GM20431 (cell line): ENCODE results near the gene PLOD2.

Experiments
- in situ Hi-C: fragments of 300-500 bp; cut with MseI, MboI; formaldehyde crosslinking; loops from one replicate; pipeline ENCODE4 v1.15.0; 2020; ENCODE audit warnings: low sequenced_read_pairs; ENCODE audit not compliant: unreplicated experiment

Gene PLOD2

DNA sequence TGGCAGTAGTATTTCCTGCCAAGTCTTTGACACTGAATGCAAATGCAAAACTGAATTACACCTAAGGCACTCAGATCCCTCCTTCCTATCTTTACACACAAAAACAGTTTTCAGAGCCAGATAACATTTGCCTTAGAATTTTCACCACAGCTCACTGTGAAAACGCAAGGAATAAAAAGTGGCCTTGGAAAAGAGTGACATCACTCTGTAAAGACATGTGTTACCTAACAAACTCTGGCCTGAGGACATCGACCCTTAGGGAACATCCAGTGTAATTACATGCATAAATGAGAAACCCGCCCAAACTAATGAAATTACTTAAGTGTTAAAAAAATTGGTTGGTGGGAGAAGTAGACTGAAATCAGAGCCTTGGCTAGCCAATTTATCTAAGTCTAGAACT lies 88.9 kb downstream of the PLOD2 start:
- in situ Hi-C loops = loop anchor here (25.0 kb wide), 1 partner anchor 90 kb away; the partner anchor contains the start of gene PLOD2

DNA sequence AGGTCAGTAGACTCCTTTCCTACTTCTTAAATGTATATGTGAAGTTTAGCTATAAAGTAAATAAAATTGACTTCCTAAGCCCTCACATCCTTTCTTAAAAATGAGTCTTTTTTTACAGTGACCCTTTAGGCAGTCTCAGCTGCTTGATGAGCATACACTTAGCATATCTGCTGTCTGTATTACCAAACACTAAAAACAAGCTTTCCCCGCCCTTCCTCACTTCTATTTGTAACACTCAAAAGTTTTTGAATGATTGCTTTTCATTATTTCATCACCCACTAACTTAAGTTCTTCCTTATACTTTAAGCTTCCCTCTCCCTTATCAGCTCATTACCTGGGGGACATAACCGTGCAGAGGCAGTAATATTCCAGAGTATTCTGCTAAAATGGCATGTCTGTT lies 89.4 kb downstream of the PLOD2 start:
- in situ Hi-C loops = loop anchor here (25.0 kb wide), 1 partner anchor 91 kb away; the partner anchor contains the start of gene PLOD2

DNA sequence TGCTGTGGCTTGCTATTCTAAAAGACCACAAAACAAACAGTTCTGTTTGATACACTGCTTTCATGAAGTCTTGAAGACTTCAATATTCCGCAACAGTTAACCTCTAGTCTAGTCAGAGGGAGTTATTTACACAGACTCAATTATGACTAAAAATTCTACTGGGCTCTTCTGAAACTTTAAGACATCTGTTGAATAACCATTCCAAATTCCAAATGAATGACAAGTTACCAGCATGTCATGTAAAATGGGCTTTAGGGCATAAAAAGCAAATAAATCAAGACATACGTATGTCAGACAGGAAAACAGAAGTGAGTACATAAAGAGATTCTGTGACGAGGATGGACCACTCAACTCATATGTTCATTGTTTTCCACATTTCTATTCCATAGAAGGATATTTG lies 93.9 kb downstream of the PLOD2 start:
- in situ Hi-C loops = loop anchor here (25.0 kb wide), 1 partner anchor 95 kb away; the partner anchor contains the start of gene PLOD2

DNA sequence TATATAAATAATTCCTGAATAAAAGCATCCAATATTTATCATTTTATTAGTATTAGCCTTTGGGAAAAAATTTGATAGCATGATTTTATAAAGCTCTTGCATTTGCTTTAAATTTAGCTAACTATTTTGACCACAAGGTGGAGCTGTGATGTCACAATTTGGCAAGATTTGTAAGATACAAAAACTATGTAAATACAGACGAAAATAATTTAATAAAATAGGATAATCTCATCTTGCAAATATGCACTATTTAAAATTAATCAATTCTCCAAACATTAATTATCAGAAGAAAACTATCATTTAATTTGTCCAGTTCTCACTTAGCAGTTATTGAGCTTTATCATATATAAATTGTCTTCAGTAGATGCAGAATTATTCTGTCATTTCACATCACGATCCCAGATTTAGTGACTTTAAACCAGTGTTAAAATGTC lies 95.4 kb downstream of the PLOD2 start:
- in situ Hi-C loops = loop anchor here (25.0 kb wide), 1 partner anchor 97 kb away; the partner anchor contains the start of gene PLOD2

DNA sequence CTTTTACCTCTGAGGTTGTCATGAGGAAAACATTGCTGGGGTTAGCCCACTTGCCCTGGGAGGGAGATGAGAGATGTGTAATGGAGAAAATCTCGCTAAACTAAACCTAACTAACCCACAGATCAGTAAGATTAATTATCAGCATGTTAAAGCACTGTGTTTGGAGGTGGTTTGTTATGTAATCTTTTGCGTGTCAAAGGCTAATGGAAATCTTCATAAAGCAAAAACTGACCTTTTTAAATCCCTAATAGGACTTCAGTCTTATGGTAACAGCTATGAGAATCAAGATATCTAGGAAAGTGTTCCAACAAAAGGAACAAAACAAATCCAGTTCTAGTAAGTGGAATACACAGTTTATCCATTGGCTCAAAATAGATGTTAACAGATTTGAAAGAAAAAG lies 102.7 kb downstream of the PLOD2 start:
- in situ Hi-C loops = loop anchor here (25.0 kb wide), 1 partner anchor 104 kb away; the partner anchor contains the start of gene PLOD2

DNA sequence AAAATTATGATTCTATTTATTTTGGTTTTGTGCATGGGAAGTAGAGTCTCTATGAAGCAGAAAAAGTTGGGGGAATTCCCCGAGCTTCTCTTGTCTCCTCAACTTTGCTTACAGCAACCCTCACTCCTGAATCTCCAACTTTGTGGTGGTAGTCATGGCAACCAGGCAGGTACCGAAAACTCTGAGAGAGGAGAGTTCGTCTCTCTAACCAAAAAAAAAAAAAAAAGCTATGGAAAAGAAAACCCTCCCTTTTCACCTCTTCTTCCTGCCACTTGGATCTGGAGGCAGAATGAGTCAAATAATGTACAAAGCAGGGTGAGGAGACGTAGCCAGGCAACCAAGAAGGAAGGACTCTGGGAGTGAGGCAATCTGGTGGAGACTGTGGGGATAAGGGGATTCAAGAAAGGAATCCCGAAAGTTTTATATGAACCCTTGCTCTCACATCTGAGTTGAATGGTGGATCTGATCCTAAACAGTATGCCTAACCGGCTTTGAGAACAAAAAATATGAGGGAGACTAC lies 108.1 kb downstream of the PLOD2 start:
- in situ Hi-C loops = loop anchor here (25.0 kb wide), 1 partner anchor 109 kb away; the partner anchor contains the start of gene PLOD2

DNA sequence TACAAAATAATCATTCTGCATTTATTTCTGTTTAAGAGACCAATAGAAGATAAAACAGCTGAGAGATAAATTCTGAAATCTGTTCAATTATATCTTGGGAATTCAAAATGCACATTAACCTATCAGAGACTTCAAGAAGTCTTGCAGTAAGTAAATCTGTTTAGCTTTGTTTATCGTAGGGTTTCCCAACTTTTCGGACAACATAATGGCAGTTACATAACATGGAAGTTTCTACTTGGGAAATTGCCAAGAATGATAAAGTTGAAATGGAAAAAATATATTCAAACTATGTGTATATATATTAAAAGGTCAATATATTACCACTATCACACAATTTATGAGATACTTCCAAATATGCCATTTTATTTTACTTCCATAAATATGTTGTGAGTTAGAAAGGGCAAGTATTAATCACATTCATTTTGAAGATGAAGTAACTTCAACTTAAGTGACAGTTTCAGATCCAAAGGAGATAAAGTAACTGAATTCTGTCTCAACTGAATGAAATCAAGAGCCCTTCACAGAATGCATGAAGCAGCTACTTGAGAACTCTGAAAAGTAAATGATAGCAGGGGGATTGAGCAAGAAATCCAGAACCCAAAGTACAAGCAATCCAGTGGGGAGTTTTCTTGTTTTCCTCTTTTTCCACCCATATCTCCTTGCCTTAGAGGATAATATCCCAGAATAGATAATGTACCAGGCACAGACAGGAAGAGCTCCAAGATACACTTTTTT lies 108.8 kb downstream of the PLOD2 start:
- in situ Hi-C loops = loop anchor here (25.0 kb wide), 1 partner anchor 110 kb away; the partner anchor contains the start of gene PLOD2

DNA sequence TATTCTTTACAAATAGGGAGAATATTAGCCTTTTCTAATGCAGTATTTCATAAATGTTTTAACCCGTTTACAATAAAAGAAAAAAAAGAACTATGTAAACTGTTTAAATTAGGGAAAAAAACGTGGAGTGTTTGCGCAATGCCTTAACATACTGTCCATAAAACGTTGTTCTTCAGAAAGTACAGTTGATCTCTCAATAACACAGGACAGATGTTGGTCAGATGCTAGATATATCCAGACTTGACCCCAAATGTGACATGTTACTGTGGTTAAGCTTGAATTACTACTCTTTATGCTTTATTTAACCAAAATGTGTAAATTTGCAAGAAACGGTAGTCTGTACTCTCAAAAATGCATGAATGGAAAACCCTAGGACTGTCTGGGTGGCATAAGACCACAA lies 110.3 kb downstream of the PLOD2 start:
- in situ Hi-C loops = loop anchor here (25.0 kb wide), 1 partner anchor 112 kb away; the partner anchor contains the start of gene PLOD2

DNA sequence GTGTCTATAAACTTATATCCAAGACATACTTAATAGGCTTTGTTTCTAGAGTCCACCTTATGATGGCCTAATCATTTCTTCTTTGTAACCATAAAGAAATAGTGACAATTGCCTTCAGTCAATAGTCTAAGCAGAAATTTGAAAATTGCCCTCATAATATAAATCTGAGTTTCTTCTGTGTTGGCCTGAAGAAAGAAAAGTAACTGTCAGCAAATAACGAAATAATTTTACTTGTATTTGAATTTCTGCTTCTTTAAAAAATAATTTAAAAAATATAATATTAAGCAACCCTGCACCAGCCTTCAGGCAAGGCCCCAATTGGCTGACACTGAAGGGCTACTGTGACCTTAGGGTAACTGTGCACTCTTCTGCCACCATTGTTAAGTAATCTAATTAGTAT lies 113.5 kb downstream of the PLOD2 start:
- in situ Hi-C loops = loop anchor here (25.0 kb wide), 1 partner anchor 260 kb away; no protein-coding TSS in a partner anchor

DNA sequence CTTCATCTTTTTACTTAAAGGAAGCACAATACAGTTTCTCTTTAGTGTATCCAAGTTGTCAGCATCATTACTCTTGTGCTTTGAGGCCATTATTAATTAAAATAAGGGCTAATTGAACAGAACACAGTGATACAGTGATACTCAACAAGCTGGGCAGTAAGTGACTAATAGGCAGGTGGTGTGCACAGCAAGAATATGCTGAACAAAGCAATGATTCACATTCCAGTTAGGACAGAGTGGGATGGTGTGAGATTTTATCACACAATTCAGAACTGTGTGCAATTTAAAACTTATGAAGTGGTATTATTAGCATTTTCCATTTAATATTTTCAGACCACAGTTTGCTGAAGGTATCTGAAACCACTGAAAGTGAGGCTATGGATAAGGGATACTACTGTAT lies 116.9 kb downstream of the PLOD2 start:
- in situ Hi-C loops = loop anchor here (25.0 kb wide), 1 partner anchor 257 kb away; no protein-coding TSS in a partner anchor

DNA sequence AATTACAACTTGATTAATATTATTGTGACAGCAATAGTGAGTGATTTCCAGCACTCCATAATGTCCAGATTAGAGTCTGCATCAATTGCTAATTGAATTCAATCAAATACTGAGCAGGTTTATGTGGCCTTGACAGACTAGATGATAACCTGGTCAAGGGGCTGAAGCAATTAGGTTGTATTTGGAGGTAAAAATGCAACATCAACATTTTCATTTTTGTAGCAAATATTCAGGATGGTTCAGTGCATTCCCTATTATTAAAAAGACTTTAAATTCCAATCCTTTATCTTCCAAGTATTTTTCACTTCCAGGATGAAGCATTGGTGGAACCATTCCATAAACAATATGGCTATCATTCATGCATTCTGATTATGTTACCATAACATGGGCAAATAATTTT lies 120.4 kb downstream of the PLOD2 start:
- in situ Hi-C loops = loop anchor here (25.0 kb wide), 1 partner anchor 253 kb away; no protein-coding TSS in a partner anchor

DNA sequence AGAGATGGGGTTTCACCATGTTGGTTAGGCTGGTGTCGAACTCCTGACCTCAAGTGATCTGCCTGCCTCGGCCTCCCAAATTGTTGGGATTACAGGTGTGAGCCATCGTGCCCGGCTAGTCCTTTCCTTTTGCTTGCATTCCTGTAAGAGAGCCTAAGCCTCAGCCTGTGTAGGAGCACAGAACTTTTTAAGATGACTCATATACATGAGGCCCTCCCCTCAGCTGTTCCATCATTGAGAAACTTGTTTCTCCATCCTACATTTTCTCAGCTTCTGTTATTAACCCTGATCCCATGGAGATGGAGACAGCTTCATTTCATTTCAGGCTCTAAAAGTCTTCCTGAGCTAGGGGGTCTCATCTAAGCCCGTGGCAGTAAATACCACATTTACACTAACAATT lies 123.3 kb downstream of the PLOD2 start:
- in situ Hi-C loops = loop anchor here (25.0 kb wide), 1 partner anchor 250 kb away; no protein-coding TSS in a partner anchor

DNA sequence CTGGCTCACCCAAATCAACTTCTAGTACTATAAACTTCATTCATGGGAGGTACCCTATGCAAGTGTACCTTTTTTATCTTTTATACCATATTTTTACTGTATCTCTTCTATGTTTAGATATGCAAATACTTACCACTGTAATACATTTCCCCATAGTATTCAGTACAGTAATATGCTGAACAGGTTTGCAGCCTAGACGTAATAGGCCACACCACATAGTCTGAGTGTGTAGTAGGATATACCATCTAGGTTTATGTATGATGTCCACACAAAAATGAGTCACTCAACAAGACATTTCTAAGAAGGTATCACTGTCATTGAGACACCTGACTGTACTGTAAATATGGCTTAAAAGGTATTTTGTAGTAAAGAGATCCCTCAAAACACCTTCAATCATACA lies 124.7 kb downstream of the PLOD2 start:
- in situ Hi-C loops = loop anchor here (25.0 kb wide), 1 partner anchor 249 kb away; no protein-coding TSS in a partner anchor

DNA sequence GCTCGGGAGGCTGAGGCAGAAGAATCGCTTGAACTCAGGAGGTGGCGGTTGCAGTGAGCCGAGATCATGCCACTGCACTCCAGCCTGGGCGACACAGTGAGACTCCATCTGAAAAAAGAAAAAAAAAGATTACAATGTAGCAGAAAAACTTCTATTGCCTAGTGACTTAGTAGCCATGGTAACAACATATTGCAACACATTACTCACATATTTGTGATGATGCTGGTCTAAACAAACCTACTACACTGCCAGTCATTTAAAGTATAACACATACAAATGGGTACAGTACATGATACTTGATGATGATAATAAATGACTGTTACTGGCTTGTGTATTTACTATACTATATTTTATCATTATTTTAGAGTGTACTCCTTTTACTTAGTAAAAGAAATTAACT lies 125.6 kb downstream of the PLOD2 start:
- in situ Hi-C loops = loop anchor here (25.0 kb wide), 1 partner anchor 248 kb away; no protein-coding TSS in a partner anchor

DNA sequence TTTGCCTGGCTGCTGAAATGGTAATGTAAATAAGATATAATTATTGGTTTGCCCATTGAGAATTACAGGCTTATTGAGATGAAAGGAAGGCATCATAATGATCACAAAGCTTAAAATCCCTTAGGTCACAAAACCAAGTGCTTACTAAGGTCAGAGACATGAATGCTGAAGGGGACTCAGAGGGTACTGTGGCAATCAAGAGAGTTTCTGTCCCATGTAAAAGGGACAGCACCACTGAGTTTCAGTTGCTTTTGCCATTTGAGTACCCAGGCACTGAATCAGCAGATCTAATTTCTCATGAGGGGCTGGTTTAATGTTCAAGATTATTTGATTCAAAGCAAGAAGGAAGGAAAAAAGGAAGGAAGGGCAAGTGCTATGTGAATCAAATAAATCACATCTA lies 127.0 kb downstream of the PLOD2 start:
- in situ Hi-C loops = loop anchor here (25.0 kb wide), 1 partner anchor 247 kb away; no protein-coding TSS in a partner anchor

DNA sequence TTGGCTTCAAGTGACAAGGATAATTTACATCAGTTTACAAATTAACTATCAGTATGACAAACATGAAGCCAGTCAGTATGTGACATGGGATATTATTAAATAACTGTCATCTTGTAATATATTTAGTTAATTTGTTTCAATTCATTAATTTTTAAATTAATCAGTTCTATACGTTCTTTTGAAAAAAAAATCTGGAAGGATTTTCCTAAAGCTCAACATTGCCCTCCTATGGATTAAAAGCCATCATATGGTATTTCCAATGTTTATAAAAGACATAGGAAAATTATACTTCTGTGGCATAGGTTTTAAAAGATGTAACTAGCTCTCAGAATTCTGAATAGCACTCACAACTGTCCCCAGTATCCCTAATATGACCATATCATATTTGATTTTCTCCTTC lies 134.4 kb downstream of the PLOD2 start:
- in situ Hi-C loops = loop anchor here (25.0 kb wide), 1 partner anchor 239 kb away; no protein-coding TSS in a partner anchor

DNA sequence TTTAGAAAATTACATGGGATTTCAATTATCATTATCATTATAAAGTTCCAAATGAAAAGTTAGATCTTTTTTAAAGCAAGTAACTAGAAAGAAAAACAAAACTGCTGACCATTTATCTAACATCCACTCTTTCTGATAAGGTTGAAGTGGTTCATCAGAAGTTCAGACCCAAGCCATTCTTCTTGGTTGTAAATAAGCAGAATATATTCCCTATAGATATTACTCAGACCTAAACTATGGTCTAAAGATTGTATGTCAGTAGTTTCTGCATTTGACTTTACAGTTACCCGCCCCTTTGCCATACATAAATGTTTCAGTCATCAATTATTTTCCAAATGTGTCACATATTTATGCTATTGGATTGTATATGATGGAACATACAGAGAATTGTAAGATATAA lies 136.7 kb downstream of the PLOD2 start:
- in situ Hi-C loops = no loop called here

DNA sequence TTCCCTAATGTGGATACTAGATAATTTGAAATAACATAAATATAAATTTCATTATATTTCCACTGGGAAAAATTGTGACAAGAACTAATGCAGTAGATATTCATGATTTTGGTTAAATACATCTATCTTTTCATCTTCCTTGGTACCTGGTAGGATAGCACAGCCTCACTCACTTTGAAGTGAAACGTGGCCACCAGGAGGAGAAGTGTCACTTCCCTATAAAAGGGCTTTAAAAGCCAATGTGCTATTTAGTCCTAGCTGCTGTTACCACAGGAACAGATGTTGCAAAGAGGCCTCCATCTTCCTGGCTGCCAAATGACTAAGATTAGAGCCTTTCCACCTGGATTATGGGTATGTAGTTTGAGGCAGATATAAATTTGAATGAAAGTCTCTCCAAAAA lies 140.0 kb downstream of the PLOD2 start:
- in situ Hi-C loops = no loop called here

DNA sequence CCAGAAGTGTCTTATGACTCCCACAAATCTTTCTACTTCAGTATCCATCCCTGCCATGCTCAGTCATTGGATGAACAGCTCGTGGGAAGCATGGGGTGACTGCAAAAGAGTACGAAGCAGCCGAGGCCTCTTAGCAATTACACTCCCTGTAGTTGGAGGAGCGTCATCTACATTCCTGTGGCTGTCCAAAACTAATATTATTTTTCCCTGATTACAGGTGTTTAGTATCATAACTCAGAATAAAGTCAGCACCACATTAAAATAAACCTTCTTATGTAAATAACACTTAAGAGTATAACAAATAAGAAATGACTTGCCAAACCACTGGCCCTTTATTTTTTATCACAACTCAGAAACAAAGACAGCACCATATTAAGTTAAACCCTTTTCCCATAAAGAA lies 141.5 kb downstream of the PLOD2 start:
- in situ Hi-C loops = no loop called here
